Body of pancreas (tissue), 4 donors: ENCODE data around the gene HES1.

Experiments
- POLR2A ChIP-seq, 3 donors: fragments of 450-650 bp; IDR thresholded peaks; one replicate each; pipeline ENCODE4 v1.6.1; 2016; ENCODE audit warnings: antibody characterized with exemption in 3 of 3, mild to moderate bottlenecking in 2 of 3
- TF ChIP-seq, protein P1 (sequence below), 7 experiments: fragments of 450-650 bp in 4 of 7; fragments of 200-600 bp in 3 of 7; sonication (generic) in 3 of 7; IDR thresholded peaks; one replicate each; pipeline ENCODE4 v1.5.1; 2016 to 2019; ENCODE audit warnings: antibody characterized with exemption in 7 of 7

DNA sequence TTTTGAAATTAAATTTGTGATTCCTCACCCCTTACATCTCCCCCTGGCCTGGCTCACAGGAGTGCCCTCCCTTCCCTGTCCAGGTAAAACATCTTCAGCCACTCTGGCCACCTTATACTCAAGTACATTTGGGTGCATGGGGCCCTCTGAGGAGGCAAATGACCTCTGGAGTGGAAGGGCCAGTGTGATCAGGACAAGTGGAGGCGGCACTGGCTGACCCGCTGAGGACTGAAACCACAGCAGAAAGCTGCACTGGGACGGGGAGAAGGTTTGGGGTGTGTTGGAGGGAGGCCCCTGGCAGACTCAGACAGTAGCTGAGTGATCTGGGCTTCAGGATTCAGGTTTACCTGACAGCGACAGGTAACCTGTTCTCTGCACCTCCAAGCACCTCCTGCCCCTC, 24.2 kb downstream of the HES1 start:
- TF ChIP-seq, protein P1, sequence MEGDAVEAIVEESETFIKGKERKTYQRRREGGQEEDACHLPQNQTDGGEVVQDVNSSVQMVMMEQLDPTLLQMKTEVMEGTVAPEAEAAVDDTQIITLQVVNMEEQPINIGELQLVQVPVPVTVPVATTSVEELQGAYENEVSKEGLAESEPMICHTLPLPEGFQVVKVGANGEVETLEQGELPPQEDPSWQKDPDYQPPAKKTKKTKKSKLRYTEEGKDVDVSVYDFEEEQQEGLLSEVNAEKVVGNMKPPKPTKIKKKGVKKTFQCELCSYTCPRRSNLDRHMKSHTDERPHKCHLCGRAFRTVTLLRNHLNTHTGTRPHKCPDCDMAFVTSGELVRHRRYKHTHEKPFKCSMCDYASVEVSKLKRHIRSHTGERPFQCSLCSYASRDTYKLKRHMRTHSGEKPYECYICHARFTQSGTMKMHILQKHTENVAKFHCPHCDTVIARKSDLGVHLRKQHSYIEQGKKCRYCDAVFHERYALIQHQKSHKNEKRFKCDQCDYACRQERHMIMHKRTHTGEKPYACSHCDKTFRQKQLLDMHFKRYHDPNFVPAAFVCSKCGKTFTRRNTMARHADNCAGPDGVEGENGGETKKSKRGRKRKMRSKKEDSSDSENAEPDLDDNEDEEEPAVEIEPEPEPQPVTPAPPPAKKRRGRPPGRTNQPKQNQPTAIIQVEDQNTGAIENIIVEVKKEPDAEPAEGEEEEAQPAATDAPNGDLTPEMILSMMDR (IDR thresholded peaks at IDR 0.05) = no peak
- TF ChIP-seq POLR2A (IDR thresholded peaks at IDR 0.05) = no peak
